Prostate gland (tissue), 2 donors: Measurements from ENCODE around the gene PCLO.

ENCODE experiments used
- POLR2A ChIP-seq: fragments of 450-650 bp; IDR thresholded peaks from one replicate; pipeline ENCODE4 v1.6.1; 2016; ENCODE audit warnings: antibody characterized with exemption, mild to moderate bottlenecking
- POLR2AphosphoS5 ChIP-seq: sonication (generic); formaldehyde crosslinking; IDR thresholded peaks from one replicate; pipeline ENCODE4 v1.6.1; 2017; ENCODE audit warnings: antibody characterized with exemption
- TF ChIP-seq, protein P1 (sequence below), 4 experiments: fragments of 200-600 bp in 2 of 4; fragments of 450-650 bp in 2 of 4; sonication (generic) in 2 of 4; IDR thresholded peaks; 1 replicate in 3 of 4; 2 replicates in 1 of 4; pipeline ENCODE4 v1.5.1; 2016 to 2019; ENCODE audit warnings: antibody characterized with exemption in 4 of 4, mild to moderate bottlenecking in 2 of 4, moderate library complexity in 2 of 4

DNA sequence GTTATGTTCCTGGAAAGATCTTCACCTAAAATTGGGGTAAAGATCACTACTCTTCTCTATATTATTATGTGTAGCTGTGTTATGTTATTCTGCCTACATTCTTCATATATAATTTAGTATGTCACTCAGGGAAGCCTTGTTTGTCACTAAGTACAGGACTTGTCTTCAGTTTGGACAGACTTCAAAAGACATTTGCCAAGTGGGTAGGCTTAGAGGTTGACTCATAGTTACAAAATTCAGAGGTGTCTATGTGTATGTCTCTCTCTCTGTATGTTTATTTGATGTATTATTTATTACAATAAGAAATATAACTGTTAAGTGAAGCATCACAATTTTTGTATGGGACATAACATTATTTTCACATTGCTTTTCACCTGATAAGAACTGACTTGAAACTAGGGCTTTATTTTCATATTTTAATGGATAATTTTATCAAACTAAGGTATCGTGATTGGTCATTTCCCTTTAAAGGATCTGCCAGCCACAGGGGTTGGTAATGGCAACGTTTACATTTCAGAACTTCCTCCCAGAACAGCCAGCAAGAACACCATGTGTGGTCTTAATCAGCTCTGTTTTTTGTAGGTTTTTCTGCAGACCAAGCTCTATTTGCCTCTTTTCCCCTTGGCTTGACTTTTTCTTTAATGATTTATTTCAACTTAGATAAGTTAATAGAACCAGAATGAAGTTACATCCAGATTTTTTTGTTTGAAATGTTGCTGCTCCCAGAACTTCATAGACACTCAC, 457.0 kb downstream of the PCLO start:
- TF ChIP-seq, protein P1, sequence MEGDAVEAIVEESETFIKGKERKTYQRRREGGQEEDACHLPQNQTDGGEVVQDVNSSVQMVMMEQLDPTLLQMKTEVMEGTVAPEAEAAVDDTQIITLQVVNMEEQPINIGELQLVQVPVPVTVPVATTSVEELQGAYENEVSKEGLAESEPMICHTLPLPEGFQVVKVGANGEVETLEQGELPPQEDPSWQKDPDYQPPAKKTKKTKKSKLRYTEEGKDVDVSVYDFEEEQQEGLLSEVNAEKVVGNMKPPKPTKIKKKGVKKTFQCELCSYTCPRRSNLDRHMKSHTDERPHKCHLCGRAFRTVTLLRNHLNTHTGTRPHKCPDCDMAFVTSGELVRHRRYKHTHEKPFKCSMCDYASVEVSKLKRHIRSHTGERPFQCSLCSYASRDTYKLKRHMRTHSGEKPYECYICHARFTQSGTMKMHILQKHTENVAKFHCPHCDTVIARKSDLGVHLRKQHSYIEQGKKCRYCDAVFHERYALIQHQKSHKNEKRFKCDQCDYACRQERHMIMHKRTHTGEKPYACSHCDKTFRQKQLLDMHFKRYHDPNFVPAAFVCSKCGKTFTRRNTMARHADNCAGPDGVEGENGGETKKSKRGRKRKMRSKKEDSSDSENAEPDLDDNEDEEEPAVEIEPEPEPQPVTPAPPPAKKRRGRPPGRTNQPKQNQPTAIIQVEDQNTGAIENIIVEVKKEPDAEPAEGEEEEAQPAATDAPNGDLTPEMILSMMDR (IDR thresholded peaks at IDR 0.05), result no peak
- TF ChIP-seq POLR2A (no peak), POLR2AphosphoS5 (no peak)
